ENCODE measurements around the gene SLC26A5.

The SLC26A5 gene

GRCh38 chr7:103336761-103337160 is 109.2 kb downstream of the SLC26A5 start:
- H3K27me3 ChIP-seq (ENCODE audit: insufficient read depth, low read depth), result no peaks in the 10 kb centered on the region
- H3K4me3 ChIP-seq (IDR thresholded peaks at IDR 0.05; ENCODE audit: insufficient read depth, low read depth, low read length), result no peak overlapping the region
- H3K4me1 ChIP-seq (ENCODE audit: low read depth, poor library complexity, severe bottlenecking), result peaks cover 8% of the 10 kb centered on the region
- H3K79me2 ChIP-seq (ENCODE audit: insufficient read depth, low read depth), result peaks cover 90% of the 10 kb centered on the region
- H2AFZ ChIP-seq (ENCODE audit: low read depth), result no peak overlapping the region
- no peak overlapping the region for H3K9ac ChIP-seq
- no peak overlapping the region for H3K27ac ChIP-seq
- TF ChIP-seq, protein P1, sequence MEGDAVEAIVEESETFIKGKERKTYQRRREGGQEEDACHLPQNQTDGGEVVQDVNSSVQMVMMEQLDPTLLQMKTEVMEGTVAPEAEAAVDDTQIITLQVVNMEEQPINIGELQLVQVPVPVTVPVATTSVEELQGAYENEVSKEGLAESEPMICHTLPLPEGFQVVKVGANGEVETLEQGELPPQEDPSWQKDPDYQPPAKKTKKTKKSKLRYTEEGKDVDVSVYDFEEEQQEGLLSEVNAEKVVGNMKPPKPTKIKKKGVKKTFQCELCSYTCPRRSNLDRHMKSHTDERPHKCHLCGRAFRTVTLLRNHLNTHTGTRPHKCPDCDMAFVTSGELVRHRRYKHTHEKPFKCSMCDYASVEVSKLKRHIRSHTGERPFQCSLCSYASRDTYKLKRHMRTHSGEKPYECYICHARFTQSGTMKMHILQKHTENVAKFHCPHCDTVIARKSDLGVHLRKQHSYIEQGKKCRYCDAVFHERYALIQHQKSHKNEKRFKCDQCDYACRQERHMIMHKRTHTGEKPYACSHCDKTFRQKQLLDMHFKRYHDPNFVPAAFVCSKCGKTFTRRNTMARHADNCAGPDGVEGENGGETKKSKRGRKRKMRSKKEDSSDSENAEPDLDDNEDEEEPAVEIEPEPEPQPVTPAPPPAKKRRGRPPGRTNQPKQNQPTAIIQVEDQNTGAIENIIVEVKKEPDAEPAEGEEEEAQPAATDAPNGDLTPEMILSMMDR (conservative IDR thresholded peaks at IDR 0.05; ENCODE audit: low read depth, low read length), result no peak
- no peak overlapping the region for H3K4me2 ChIP-seq
- peaks cover 26% of the 10 kb centered on the region; the same call in 1 of the 2 replicates for H3K36me3 ChIP-seq (ENCODE audit: insufficient read depth)
- H4K20me1 ChIP-seq (ENCODE audit: insufficient read depth), result no peaks in the 10 kb centered on the region

DNA sequence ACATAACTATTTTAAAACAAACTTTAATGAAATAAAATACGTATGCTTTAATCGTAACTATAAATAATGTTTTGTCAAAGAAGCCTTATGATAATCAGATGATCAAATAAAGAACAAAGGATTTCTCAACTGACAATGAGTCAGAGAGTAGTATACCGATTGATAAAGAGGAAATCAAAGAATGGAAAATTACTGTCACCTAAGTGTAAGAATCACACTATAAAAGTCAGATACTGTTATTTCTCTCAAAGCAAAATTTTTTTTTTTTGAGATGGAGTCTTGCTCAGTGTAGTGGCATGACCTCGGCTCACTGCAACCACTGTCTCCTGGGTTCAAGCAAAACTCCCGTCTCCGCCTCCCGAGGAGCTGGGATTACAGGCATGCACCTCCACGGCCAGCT is 120.3 kb downstream of the SLC26A5 start:
- peaks cover 8% of the 10 kb centered on the region; the same call in 1 of the 2 replicates for H3K36me3 ChIP-seq (ENCODE audit: insufficient read depth)
- H3K4me1 ChIP-seq (ENCODE audit: low read depth, poor library complexity, severe bottlenecking), result no peaks in the 10 kb centered on the region
- no peak overlapping the region for H3K4me3 ChIP-seq (IDR thresholded peaks at IDR 0.05; ENCODE audit: insufficient read depth, low read depth, low read length)
- no peak overlapping the region for H2AFZ ChIP-seq (ENCODE audit: low read depth)
- no peak overlapping the region for H3K4me2 ChIP-seq
- no peaks in the 10 kb centered on the region for H3K27me3 ChIP-seq (ENCODE audit: insufficient read depth, low read depth)
- no peak overlapping the region for H3K27ac ChIP-seq
- no peaks in the 10 kb centered on the region for H4K20me1 ChIP-seq (ENCODE audit: insufficient read depth)
- H3K79me2 ChIP-seq (ENCODE audit: insufficient read depth, low read depth), result peaks cover 28% of the 10 kb centered on the region
- H3K9ac ChIP-seq, result no peak overlapping the region
- TF ChIP-seq, protein P1 (conservative IDR thresholded peaks at IDR 0.05; ENCODE audit: low read depth, low read length), result no peak
